Duodenal mucosa (tissue), 2 donors: ENCODE measurements around the gene NCOA3.

Experiments
- H3K27ac ChIP-seq: one replicate; pipeline ENCODE4 v1.7.0; 2013; ENCODE audit warnings: low read depth, low read length
- H3K27me3 ChIP-seq, 2 donors: one replicate each; pipeline ENCODE4 v1.7.0; 2013; ENCODE audit warnings: low read length in 2 of 2, control low read depth in 1 of 2; ENCODE audit not compliant: insufficient read depth in 2 of 2, control insufficient read depth in 1 of 2
- H3K36me3 ChIP-seq, 2 donors: one replicate each; pipeline ENCODE4 v1.7.0; 2013; ENCODE audit warnings: low read length in 2 of 2, control low read depth in 1 of 2; ENCODE audit not compliant: insufficient read depth in 2 of 2, control insufficient read depth in 1 of 2
- H3K4me1 ChIP-seq, 2 donors: one replicate each; pipeline ENCODE4 v1.7.0; 2013; ENCODE audit warnings: low read length in 2 of 2, control low read depth in 1 of 2; ENCODE audit not compliant: insufficient read depth in 2 of 2, control insufficient read depth in 1 of 2
- H3K4me3 ChIP-seq, 2 donors: one replicate each; pipeline ENCODE4 v1.7.0; 2013; ENCODE audit warnings: low read length in 2 of 2, low read depth in 1 of 2
- H3K9ac ChIP-seq, 2 donors: one replicate each; pipeline ENCODE4 v1.7.0; 2013; ENCODE audit warnings: low read length in 2 of 2, low read depth in 1 of 2
- H3K9me3 ChIP-seq, 2 donors: one replicate each; pipeline ENCODE4 v1.7.0; 2013; ENCODE audit warnings: low read length in 2 of 2, control low read depth in 1 of 2; ENCODE audit not compliant: control insufficient read depth in 1 of 2

NCOA3 gene

DNA sequence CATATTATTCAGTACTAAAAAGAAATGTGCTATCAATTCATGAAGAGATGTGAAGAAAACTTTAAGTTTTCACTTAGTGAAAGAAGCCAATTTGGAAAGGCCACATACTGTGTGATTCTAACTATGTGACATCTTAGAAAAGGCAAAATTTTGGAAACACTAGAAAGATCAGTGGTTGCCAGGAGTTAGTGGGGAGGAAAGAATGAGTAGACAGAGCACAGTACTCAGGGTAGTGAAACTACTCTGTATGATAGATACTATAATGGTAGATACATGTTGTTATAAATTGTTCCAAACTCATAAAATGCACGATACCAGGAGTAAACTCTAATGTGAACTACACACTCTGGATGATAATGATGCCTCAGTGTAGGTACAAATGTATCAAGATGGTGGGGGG is 14.2 kb downstream of the NCOA3 start:
- Histone ChIP-seq H3K9me3 (peaks cover 6% of the 10 kb centered on the region in 2 donors), H3K9ac (no peak overlapping the region), H3K4me3 (no peak overlapping the region), H3K36me3 (peaks cover 0 to 6% of the 10 kb centered on the region in 2 donors), H3K27me3 (no peaks in the 10 kb centered on the region), H3K4me1 (no peaks in the 10 kb centered on the region), H3K27ac (no peak overlapping the region)

GRCh38 chr20:47521059-47521808 is 19.5 kb downstream of the NCOA3 start:
- Histone ChIP-seq H3K9me3 (peaks cover 11 to 14% of the 10 kb centered on the region in 2 donors), H3K36me3 (peaks cover 7 to 15% of the 10 kb centered on the region in 2 donors), H3K4me1 (no peaks in the 10 kb centered on the region), H3K27ac (no peak overlapping the region), H3K9ac (no peak overlapping the region), H3K27me3 (no peaks in the 10 kb centered on the region), H3K4me3 (no peak overlapping the region)

DNA sequence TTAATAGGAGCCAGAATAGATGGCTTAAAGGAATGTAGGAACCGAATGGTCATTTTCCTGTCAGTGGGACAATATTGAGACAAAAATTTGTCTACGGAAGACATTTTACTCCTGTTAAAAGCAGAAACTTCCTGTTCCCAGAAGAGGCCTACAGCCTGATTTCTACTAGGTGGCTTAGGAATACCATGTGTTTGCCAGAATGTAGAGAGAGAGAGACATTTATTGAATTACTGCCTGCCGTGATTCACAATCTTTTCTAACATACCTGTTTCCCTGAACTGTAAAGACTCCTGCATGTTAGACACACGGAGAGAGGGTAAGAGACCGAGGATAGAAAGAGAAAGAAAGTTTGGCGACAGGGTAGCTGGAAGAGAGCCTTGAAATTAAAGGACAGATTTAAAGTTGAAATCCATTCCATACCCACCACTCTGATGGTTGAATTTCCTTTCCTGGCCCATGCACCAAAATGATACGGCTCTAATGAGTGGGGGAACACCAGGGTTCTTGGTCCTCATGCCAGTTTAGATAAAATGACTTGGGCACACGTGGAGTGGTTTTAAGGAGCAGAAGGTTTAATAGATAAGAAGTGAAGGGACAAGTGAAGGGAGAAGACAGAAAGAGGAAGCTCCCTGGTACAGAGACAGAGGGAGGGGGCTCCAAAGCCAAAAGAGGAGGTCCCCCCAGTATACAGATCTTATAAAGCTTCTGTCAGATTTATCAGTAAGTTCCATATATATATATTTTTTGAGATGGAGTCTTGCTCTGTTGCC is 22.5 kb downstream of the NCOA3 start:
- H3K4me1 ChIP-seq, result no peaks in the 10 kb centered on the region
- H3K27ac ChIP-seq, result no peak overlapping the region
- no peak overlapping the region for H3K4me3 ChIP-seq
- no peaks in the 10 kb centered on the region for H3K27me3 ChIP-seq
- H3K9me3 ChIP-seq, result peaks cover 14 to 19% of the 10 kb centered on the region in 2 donors
- no peak overlapping the region for H3K9ac ChIP-seq
- peaks cover 7 to 15% of the 10 kb centered on the region in 2 donors for H3K36me3 ChIP-seq

DNA sequence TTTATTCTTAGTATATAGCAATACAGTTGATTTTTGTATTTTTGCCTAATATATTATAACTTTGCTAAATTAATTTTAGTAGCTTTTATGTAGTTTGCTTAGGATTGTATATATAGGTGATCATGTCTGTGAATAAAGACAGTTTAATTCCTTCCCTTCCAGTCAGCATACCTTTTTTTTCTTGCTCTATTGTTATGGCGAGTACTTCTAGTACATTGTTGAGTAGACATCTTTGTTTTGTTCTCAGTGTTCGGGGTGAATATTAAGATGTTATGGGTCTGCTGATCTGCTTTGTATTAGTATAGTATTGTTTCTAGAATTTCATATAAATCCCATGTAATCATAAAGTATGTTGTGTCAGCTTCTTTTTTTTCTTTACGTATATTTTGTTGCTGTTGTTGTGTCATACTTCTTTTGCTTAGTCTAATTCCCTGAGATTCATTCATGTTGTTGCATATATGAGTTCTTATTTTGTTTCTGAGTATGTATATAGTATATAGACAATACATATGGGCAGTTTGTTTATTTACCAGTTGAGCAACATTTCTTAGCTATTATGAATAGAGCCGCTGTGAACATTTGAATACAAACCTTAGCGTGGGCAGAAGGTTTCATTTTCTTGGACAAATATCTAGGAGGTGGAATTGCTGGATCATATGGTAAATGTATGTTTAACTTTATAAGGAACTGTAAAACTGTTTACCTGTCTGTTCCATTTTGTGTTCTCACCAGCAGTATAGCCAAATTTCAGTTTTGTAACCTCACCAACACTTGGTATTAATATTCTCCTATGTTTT is 25.5 kb downstream of the NCOA3 start:
- Histone ChIP-seq H3K9ac (no peak overlapping the region), H3K9me3 (peaks cover 0 to 8% of the 10 kb centered on the region in 2 donors), H3K4me1 (no peaks in the 10 kb centered on the region), H3K36me3 (no peaks in the 10 kb centered on the region), H3K4me3 (no peak overlapping the region), H3K27me3 (no peaks in the 10 kb centered on the region), H3K27ac (no peak overlapping the region)

DNA sequence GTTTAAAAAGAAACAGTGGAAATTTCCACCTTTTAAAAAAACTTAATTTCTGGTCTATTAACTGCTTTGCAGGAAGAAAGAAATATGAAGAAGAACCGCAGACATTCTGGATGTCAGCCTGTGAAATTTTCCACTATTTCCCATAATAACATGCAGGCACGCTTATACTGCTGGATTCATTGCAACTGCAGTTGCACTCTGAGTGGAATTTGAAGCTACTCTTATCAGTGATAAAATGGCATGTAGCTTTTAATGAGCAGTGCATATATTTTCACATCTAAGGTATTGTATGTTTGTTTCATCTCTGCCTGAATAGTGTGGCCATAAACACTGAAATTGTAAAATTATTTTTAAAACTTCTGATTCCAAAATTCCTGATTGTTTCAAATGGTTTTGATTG is 28.2 kb downstream of the NCOA3 start:
- peaks cover 0 to 8% of the 10 kb centered on the region in 2 donors for H3K9me3 ChIP-seq
- no peak overlapping the region for H3K4me3 ChIP-seq
- no peaks in the 10 kb centered on the region for H3K4me1 ChIP-seq
- no peaks in the 10 kb centered on the region for H3K27me3 ChIP-seq
- no peak overlapping the region for H3K9ac ChIP-seq
- no peaks in the 10 kb centered on the region for H3K36me3 ChIP-seq
- H3K27ac ChIP-seq, result no peak overlapping the region

DNA sequence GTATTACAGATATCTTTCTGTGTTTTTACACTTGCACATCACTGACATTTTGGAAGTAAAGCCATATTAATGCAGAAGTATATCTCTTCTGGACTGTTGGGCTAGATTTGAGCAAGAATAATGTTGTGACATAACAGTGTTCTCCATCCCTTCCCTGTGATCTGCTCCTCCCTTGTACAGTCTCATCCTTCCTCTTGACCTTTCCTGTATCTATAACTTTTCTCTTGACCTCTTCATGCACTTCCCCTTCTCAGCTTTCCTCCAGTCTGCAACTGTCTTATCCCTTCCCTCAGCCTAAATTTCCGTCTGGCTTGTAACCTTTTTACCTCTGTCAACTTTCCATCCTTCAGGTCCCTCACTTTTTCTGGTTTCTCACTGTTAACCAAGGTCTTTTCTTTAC is 29.8 kb downstream of the NCOA3 start:
- no peaks in the 10 kb centered on the region for H3K4me1 ChIP-seq
- peaks cover 0 to 8% of the 10 kb centered on the region in 2 donors for H3K9me3 ChIP-seq
- H3K27me3 ChIP-seq, result no peaks in the 10 kb centered on the region
- H3K9ac ChIP-seq, result no peak overlapping the region
- H3K36me3 ChIP-seq, result no peaks in the 10 kb centered on the region
- H3K27ac ChIP-seq, result no peak overlapping the region
- no peak overlapping the region for H3K4me3 ChIP-seq

GRCh38 chr20:47532002-47532401 is 30.3 kb downstream of the NCOA3 start:
- Histone ChIP-seq H3K4me3 (no peak overlapping the region), H3K27ac (no peak overlapping the region), H3K9ac (no peak overlapping the region)

DNA sequence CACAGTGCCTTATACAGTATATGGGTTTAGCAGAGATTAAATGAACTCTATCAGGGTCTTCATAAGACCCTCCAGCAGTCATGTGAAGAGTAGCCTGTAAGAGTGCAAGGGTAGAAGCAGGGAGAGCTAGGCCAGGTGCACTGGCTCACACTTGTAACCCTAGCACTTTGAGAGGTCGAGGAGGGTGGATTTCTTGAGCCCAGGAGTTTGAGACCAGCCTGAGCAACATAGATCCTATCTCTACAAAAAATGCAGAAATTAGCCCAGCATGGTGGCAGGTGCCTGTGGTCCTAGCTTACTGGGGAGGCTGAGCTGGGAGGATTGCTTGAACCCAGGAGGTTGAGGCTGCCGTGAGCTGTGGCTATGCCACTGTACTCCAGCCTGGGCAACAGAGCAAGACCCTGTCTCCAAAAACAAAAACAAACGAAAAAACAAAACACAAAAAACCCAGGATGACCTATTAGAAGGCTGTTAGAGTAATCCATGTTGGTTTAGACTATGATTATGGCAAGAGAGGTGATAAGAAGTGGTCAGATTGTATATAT is 31.9 kb downstream of the NCOA3 start:
- H3K36me3 ChIP-seq, result no peaks in the 10 kb centered on the region
- no peak overlapping the region for H3K27ac ChIP-seq
- no peaks in the 10 kb centered on the region for H3K4me1 ChIP-seq
- H3K27me3 ChIP-seq, result no peaks in the 10 kb centered on the region
- no peak overlapping the region for H3K4me3 ChIP-seq
- no peaks in the 10 kb centered on the region for H3K9me3 ChIP-seq
- H3K9ac ChIP-seq, result no peak overlapping the region

More at GRCh38 chr20:47532002-47532401, 30.3 kb downstream of the NCOA3 start:
- Histone ChIP-seq H3K27me3 (no peaks in the 10 kb centered on the region), H3K9me3 (peaks cover 0 to 7% of the 10 kb centered on the region in 2 donors), H3K36me3 (no peaks in the 10 kb centered on the region), H3K4me1 (no peaks in the 10 kb centered on the region)

GRCh38 chr20:47534405-47534804 is 32.7 kb downstream of the NCOA3 start:
- Histone ChIP-seq H3K9me3 (no peaks in the 10 kb centered on the region), H3K4me1 (no peaks in the 10 kb centered on the region), H3K4me3 (no peak overlapping the region), H3K27ac (no peak overlapping the region), H3K36me3 (no peaks in the 10 kb centered on the region), H3K27me3 (no peaks in the 10 kb centered on the region), H3K9ac (no peak overlapping the region)
